SIG-M5 (cell line): ENCODE results near the gene TTC27.

Source experiments
- DNase-seq: peaks from one replicate; lab custom pipeline; 2025; lab: John Stamatoyannopoulos, UW

TTC27 gene

DNA sequence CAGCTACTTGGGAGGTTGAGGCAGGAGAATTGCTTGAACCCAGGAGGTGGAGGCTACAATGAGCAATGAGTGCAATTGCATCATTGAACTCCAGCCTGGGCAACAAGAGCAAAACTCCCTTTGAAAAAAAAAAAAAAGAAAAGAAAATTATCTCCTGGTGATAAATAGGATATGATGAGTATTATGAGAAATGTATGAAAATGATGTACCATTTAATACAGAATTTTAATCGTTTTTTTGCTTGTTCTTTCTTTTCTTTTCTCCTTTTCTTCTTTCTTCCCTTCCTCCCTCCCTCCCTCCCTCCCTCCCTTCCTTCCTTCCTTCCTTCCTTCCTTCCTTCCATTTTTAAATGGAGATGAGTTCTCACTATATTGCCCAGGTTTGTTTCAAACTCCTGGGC is 40.4 kb downstream of the TTC27 start:
- DNase-seq = no peak

DNA sequence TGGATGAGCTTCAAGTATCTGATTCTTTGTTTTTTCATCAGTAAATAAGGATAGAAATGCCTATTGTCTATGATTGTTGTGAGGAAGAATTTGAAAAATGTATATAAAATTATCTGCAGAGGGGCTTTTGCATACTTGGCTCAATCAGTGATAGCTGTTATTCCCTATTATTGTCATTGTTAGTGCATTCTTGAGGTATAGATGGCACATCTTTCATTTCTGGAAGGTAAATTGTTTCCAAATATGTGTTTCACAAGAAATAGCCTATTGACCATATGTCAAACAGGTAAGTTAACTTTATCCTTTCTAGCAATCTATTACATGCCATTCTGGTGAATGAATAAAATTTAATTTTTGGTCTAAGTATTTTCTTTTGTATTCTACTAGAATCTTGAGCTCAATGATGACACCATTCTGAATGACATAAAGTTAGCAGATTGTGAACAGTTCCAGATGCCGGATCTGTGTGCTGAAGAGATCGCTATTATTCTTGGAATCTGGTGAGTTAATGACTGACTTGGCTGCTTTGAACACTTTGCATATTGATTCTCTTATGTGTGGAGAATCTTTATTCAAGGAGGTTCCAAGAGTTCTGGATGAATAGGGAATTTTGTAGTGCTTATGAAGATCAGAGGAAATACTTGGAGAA is 44.2 kb downstream of the TTC27 start:
- no peak for DNase-seq

DNA sequence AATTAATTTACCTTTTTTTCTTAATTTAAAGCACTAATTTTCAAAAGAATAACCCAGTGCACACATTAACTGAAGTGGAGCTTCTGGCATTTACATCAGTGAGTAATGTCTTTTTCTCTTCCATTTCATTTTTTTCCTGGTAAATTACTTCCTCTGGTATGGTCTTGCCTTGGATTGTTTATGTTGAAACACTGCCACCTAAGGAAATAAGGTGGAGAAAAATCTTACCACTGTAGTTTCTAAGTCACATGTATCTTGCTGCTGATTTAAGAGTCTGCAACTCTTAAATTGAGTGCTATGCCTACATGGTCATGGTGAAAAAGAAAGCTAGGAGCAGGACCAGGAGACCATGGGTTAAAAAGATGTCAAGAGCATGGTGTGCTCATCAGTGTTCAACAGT is 51.0 kb downstream of the TTC27 start:
- DNase-seq = no peak

DNA sequence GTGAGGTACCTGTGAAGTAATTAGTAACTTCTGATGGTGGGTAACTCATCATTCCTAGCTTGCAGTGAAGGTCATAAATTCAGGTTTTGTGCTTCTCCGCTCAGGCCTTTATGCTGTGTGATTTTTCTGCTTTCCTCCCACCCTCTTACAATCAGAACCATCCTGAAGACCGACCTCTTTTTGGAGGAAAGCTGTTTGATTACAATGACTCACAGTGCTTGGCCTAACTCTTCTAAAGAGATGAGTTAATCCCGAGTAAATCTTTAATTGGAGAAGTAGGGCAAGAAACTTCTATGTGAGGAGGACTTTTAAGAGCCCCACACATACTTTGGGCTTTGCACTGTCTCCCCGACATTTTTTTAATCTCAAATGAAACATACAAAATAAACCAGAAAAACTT is 53.1 kb downstream of the TTC27 start:
- DNase-seq = no peak

DNA sequence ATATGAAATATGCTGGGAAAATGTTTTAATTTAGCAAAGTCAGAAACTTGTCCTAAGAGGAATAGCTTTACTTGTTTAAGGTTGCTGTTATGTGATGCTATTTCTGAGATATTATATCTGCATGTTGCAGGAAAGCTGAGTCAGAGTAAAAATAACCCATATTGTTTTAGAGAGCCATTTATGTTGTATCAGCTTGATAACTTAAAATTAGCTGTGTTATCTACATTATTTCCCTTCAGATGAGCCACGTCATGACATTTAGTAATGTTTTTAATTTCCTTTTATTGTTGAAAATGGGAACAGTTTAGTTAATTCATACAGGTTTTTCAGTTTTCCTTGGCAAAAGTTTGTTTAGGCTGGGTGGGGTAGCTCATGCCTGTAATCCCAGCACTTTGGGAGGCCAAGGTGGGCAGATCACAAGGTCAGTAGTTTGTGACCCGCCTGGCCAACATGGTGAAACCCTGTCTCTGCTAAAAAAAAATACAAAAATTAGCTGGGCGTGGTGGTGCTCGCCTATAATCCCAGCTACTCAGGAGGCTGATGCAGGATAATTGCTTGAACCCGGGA is 55.8 kb downstream of the TTC27 start:
- DNase-seq = no peak

DNA sequence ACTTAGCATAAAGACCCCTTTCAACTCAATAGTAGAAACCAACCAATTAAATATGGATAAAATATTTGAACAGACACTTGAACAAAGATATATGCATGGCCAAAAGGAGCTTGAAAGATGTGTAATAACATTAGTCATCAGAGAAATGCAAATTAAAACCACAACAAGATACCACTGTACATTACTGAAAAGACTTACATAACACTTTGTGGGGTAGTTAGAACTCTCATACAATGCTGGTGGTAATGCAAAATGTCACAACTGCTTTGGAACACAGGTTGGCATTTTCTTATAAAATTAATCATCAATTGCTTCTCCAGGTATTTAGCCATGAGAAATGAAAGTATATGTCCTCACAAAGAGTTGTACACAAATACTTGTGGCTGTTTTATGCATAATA is 60.7 kb downstream of the TTC27 start:
- peak; percentile 23 for DNase-seq

DNA sequence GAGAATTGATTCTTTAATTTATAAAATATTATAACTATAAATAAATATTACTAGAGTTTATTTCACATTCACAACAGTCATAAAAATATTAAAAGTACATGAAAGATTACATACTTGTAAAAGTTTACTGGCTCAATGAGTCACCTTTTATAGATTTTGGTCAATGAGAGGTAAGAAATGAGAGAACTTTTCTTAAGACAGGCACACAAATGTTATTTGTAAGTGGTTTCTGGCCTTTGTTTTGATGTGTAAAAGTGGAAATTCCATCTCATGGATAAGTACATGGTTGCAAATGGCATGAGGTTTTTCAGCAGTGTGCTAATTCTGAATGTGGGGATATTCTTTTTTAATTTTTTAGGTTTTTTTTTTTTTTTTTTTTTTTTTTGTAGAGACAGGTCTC is 63.8 kb downstream of the TTC27 start:
- DNase-seq = no peak

DNA sequence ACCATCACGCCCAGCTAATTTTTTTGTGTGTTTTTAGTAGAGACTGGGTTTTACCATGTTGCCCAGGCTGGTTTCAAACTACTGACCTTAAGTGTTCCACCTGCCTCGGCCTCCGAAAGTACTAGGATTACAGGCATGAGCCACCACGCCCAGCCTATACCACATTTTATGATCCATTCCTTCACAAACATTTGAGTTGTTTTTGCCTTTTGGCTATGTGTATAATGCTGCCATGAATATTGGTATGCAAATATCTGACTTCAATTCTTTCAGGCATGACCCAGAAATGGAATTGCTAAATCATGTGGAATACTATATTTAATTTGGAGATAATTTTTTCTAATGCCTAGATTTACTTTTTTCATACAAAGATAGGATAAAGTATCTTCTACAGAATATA is 68.6 kb downstream of the TTC27 start:
- DNase-seq = no peak

DNA sequence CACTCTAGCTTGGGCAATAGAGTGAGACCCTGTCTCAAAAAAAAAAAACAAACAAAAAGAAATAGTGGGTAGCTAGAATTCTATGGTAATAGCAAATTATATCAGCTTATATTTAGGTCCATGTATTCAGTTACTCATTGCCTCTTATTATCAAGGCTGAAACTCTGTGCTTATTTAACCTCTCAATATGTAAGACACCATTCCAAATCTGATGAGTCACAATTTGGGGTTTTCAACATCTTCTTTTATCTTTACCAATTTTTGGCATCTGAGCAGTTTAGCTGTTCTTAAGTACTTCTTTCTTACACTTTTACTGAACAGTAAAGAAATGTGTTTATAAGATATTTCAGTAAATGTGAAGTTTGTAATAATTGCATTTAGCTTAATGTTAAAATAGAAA is 69.3 kb downstream of the TTC27 start:
- no peak for DNase-seq

DNA sequence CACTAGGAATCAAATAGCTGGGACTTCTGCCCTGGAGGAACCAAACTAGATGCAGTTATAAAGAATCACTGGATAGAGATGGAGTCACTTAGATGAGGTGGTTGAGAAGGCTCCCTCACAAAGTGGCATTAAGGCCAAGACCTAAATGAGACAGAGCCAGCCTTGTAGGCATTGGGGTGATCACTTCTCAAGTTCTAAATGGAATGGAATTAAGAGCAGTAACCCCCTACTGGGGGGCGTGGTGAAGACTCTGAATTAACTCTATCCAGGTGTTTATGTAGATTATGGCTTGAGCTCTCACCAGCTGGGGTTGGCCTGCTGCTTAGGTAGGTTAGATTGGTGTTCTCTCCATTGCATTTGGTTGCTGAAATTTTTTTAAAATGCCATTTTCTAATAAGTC is 71.3 kb downstream of the TTC27 start:
- no peak for DNase-seq

DNA sequence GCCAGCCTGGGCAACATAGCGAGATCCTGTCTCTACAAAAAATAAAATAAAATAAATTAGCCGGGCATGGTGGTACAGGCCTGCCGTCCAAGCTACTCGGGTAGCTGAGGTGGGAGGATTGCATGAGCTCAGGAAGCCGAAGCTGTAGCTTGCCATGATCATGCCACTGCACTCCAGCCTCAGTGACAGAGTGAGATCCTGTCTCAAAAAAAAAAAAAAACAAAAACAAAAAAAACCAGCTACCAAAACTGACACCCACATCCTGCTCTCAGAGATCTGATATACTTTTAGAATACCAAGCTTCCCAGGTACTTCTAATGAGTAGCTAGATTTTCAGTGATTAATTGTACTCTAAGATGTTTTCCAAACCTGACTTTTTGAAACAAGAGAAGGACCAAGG is 74.0 kb downstream of the TTC27 start:
- DNase-seq = no peak

DNA sequence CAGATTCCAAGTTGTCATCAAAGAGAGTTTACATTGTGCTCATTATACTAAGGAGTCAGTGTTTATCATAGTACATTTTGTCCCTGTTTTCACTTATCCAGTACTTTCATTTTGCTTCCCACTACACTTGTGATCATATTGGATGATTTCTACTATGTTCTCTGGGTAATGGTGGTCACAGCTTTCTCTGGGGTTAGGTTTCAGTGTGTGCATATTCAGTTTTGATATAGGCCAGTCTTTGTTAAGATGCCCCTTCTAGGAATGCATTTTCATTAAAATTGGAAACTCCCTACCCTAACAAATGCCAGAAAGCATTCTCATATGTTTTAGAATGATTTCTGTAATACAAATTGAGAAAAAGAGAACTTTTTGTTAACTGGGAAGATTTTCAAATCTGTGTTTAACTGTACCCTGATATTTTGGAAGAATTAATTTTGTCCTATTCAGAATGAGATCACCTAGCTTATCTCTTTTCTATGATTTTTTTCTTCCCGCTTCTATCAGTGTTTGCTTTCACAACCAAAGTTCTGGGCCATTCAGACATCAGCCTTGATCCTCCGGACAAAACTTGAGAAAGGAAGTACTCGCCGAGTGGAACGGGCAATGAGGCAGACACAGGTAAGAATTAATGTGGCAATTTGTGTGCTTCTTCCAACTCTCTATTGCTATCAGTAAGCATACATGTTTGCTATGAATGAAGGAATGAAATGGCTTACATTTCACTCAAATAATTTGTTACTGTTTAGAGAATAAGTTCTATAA is 74.6 kb downstream of the TTC27 start:
- no peak for DNase-seq

DNA sequence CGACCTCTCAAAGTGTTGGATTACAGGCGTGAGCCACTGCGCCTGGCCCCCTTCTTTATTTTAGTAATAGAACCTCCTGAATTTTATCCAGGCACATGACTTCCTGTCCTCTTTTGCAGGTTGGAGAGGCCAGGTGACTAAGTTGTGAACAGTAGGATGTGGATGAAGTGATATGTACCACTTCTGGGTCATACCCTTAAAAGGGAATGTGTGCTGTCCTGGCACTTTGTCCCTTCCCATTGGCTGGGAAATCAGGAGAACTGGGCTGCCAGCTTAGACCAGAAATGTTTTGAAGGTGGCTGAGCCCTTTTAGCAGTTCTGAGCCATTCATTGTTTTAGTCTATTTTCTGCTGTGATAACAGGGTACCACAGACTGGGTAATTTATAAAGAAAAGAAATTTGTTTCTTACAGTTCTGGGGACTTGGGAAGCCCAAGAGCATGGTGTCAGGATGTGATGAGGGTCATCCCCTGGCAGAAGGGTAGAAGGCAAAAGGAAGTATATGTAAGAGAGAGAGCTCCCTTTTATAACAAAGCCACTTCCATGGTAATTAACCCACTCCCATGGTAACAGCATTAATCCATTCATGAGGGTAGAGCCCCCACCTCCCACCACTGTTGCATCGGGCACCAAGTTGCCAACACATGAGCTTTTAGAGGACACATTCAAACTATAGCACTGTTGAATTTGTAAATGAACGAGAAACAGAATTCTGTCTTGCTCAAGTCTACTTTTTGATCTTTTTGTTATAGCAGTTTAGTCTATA is 79.1 kb downstream of the TTC27 start:
- DNase-seq = no peak

DNA sequence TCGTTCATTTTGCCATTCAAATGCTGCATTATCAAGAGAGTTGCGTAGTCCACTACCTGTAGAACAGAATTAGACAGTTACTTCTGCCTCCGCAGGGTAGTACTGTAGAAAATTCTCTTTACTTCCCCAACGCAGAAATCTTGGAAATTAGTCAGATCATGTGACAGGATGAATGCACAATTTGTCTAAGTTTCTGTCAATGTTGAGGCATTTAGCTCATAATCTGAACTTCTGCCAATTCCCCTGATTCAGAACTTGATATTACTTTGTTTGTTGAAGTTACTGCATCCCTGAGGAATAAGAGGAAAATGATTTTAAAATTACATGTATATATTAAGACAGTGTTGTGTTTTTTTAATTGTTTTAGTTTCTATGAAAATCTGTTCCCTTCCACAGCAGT is 83.4 kb downstream of the TTC27 start:
- DNase-seq = no peak

DNA sequence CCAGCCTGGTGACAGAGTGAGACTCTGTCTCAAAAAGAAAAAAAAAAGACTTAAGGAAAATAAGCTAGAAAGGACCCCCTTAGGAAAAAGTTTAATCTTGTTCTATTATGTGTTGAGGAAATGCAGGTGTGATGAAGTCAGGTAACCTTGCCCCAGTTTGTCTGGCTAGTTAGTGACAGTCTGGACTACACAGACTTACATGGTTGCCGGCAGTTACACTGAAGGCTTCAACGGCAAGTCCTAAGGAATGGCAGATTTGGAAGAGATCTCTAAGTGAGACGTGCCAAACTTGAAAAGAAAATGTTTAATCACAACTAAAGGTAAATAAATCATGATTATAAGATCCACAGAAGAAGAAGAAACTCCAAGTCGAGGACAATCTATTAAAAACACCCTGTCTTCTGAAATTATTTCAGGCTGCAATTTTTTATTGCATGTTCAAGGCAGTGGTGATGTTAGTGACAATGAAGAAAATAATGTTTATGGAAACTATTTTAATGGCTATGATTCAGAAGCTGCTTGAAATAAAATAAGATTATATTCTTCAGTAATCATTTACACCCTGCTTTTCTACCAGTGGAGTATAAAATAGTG is 84.2 kb downstream of the TTC27 start:
- no peak for DNase-seq

DNA sequence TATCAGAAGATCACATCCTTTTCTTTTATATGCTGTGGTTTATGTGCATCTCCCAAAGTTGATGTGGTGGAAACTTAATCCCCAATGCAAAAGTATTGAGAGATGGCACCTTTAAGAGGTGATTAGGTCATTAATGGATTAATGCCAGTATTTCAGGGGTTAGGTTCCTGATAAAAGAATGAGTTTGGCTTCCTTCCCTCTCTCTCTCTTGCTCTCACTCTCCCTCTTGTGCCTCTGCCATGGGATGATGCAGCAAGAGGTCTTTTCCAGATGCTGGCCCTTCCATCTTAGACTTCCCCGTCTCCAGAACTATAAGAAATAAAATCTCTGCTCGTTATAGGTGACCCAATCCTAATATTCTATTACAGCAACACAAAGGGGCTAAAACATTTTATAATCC is 85.0 kb downstream of the TTC27 start:
- no peak for DNase-seq

DNA sequence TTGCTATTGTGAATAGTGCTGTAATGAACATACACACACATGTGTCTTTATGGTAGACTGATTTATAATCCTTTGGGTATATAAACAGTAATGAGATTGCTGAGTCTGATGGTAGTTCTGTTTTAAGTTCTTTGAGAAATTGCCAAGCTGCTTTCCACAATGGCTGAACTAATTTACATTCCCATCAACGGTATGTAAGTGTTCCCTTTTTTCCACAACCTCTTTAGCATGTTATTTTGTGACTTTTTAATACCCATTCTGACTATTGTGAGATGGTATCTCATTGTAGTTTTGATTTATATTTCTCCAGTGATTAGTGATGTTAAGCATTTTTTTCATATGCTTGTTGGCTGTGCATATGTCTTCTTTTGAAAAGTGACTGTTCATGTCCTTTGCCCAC is 86.7 kb downstream of the TTC27 start:
- no peak for DNase-seq

DNA sequence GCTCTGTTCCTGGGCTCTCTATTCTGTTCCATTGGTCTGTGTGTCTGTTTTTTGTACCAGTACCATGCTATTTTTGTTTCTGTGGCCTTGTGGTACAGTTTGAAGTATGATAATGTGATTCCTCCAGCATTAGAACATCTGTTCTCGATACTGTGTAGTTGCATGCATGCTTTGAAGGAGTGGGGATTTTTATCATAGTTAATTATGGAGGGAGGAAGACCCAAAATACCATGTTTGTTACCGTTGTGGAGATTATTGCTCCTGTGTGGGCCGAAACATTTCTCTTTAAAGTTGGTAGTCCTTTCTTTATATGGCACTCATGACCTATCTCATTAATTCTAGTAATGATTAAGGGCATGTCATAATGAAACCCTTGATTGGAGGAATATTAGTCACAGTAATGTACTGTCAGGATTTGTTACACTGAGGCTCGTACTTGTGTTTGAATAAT is 87.6 kb downstream of the TTC27 start:
- DNase-seq = no peak

DNA sequence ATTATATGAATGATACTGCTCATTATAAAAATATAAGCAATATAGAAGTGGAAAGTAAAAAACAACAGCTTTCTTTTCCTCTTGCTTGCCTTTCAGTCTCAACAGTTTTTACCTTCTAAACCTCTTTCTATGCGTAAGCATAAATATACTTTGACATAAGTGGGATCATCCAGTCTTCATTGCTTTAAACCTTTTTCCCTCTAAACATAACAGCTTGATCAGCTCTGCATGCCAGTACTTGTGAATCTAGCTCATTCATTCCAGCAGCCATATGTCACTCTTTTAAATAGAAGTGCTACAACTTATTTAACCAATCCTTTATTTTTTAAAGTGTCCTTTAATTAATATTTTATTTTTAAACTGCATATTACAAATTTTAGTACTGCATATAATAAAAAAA is 88.1 kb downstream of the TTC27 start:
- no peak for DNase-seq

DNA sequence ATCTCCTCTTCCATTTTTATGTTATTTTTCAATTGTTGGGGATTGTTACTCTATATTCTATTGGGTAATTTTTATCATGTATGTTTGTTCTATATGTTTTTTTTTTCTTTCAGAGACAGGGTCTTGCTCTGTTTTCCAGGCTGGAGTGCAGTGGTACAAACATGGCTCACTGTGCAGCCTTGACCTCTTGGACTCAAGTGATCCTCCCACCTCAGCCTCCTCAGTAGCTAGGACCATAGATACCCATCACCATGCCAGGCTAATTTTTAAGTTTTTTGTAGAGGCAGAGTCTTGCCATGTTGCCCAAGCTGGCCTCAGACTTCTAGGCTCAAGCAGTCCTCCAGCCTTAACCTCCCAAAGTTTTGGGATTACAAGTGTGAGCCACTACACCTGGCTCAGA is 88.7 kb downstream of the TTC27 start:
- DNase-seq = no peak

DNA sequence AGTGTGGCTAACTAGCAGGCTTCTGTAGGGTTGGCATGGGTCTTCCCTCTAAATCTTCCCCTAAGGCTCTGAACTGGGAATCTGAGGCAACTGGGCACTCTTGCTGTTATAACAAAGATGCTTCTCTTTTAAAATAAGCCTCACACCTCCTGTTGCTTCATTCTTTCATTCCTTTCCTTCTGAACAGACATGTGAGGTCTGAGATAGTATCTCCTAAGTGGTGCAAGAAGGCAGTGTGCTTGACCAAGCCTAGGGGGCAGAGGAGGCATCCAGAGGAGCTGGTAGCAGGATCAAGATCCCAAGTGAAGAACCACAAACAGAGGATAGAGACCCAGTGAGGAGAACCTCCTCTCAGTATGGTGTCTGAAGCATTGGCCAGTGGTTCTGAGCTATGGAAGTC is 90.9 kb downstream of the TTC27 start:
- DNase-seq = no peak

DNA sequence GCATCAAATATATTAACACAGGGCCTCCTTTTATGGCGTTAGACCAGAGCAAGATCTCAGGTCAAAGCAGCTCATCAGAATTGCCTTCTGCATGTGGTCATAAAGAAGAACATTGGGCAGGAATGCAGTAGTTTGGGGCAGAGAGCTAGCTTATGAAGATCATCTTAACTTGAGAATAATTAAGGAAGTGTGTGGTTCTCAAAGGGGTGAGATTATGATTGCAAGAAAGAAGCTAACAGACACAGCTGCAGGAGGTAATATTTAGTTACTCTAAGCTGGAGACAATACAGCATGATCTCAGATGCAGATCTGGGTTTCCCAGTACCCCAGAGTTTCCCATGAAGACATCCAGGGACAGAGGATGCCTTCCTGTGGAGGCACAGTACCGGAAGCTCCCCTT is 91.6 kb downstream of the TTC27 start:
- DNase-seq = no peak
